Measurements from ENCODE around the gene SBSN. TPM values are rescaled to one million over a fixed set of nuclear protein-coding genes. Genes with fewer than 3 reads are reported as not detected.

Gene SBSN
- total and polyA plus RNA-seq, 2 experiments from 2014 or later: 0.19 TPM; not detected in 1

DNA sequence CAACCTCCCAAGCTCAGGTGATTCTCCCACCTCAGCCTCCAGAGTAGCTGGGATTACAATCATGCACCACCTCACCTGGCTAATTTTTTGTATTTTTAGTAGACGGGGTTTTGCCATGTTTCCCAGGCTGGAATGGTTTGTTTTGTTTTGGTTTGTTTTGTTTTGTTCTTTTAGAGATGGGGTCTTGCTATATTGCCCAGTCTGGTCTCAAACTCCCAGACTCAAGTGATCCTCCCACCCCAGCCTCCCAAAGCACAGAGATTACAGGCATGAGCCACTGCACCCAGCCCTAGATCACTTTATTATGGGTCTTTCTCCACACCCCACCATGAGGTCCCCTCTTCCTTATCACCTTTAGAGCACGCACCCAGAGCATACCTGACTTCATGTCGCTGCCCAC, 29.9 kb downstream of the SBSN start:
- Histone ChIP-seq H3K4me2 (no peak overlapping the region), H3K27ac (no peak overlapping the region), H3K4me1 (ENCODE audit: insufficient read depth) (peaks cover 6% of the 10 kb centered on the region), H2AFZ (no peak overlapping the region), H4K20me1 (ENCODE audit: insufficient read depth, poor library complexity, severe bottlenecking) (no peaks in the 10 kb centered on the region), H3K79me2 (no peaks in the 10 kb centered on the region), H3K27me3 (no peaks in the 10 kb centered on the region), H3K9me2 (replicated peaks; ENCODE audit: insufficient read depth) (no peaks in the 10 kb centered on the region), H3K9me3 (ENCODE audit: low read depth) (no peaks in the 10 kb centered on the region), H3K36me3 (replicated peaks; ENCODE audit: insufficient read depth, low read depth) (no peaks in the 10 kb centered on the region), H3K4me3 (no peak overlapping the region)
- no peak for TF ChIP-seq EZH2phosphoT487 (IDR thresholded peaks at IDR 0.05; ENCODE audit: low read depth, severe bottlenecking, unreplicated experiment)
- TF ChIP-seq EZH2 (IDR thresholded peaks at IDR 0.05; ENCODE audit: borderline replicate concordance): no peak
- TF ChIP-seq, protein P1, sequence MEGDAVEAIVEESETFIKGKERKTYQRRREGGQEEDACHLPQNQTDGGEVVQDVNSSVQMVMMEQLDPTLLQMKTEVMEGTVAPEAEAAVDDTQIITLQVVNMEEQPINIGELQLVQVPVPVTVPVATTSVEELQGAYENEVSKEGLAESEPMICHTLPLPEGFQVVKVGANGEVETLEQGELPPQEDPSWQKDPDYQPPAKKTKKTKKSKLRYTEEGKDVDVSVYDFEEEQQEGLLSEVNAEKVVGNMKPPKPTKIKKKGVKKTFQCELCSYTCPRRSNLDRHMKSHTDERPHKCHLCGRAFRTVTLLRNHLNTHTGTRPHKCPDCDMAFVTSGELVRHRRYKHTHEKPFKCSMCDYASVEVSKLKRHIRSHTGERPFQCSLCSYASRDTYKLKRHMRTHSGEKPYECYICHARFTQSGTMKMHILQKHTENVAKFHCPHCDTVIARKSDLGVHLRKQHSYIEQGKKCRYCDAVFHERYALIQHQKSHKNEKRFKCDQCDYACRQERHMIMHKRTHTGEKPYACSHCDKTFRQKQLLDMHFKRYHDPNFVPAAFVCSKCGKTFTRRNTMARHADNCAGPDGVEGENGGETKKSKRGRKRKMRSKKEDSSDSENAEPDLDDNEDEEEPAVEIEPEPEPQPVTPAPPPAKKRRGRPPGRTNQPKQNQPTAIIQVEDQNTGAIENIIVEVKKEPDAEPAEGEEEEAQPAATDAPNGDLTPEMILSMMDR (IDR thresholded peaks at IDR 0.05; ENCODE audit: poor library complexity): no peak
- DNase-seq (ENCODE audit: low spot score): no peak
- 86% methylated on average over 3 of the region's 3 CpGs for WGBS (ENCODE audit: low lambda C conversion rate, missing lambda C conversion rate)

DNA sequence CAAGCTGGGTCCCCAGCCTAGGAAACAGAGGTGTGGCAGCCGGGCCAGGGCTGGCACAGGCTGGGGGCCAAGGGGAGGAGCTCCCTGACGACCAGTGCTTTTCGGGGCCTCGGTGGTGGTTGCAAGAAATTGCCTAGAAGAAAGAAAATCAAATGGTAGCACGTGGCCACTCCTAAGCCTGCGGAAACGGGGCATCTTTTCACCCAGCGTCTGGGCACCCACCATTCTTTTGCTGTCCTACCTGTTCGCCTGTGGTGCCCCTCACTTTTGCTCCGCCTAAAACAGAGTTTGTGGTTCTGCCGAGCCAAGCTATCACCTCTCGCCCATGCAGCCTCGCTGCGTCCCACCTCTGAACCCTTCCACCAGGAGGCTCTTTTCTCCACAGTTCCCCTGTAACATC, 30.7 kb downstream of the SBSN start:
- Histone ChIP-seq H3K36me3 (replicated peaks; ENCODE audit: insufficient read depth, low read depth) (no peaks in the 10 kb centered on the region), H3K4me2 (no peak overlapping the region), H3K79me2 (no peaks in the 10 kb centered on the region), H4K20me1 (ENCODE audit: insufficient read depth, poor library complexity, severe bottlenecking) (no peaks in the 10 kb centered on the region), H3K4me1 (ENCODE audit: insufficient read depth) (peaks cover 6% of the 10 kb centered on the region), H3K9me2 (replicated peaks; ENCODE audit: insufficient read depth) (no peaks in the 10 kb centered on the region), H2AFZ (no peak overlapping the region), H3K9me3 (ENCODE audit: low read depth) (no peaks in the 10 kb centered on the region), H3K27ac (no peak overlapping the region), H3K27me3 (no peaks in the 10 kb centered on the region), H3K4me3 (no peak overlapping the region)
- 91% methylated on average over 14 of the region's 14 CpGs for WGBS (ENCODE audit: low lambda C conversion rate, missing lambda C conversion rate)
- TF ChIP-seq EZH2phosphoT487 (IDR thresholded peaks at IDR 0.05; ENCODE audit: low read depth, severe bottlenecking, unreplicated experiment) (no peak), EZH2 (IDR thresholded peaks at IDR 0.05; ENCODE audit: borderline replicate concordance) (no peak)
- TF ChIP-seq, protein P1 (IDR thresholded peaks at IDR 0.05; ENCODE audit: poor library complexity): no peak
- no peak for DNase-seq (ENCODE audit: low spot score)

DNA sequence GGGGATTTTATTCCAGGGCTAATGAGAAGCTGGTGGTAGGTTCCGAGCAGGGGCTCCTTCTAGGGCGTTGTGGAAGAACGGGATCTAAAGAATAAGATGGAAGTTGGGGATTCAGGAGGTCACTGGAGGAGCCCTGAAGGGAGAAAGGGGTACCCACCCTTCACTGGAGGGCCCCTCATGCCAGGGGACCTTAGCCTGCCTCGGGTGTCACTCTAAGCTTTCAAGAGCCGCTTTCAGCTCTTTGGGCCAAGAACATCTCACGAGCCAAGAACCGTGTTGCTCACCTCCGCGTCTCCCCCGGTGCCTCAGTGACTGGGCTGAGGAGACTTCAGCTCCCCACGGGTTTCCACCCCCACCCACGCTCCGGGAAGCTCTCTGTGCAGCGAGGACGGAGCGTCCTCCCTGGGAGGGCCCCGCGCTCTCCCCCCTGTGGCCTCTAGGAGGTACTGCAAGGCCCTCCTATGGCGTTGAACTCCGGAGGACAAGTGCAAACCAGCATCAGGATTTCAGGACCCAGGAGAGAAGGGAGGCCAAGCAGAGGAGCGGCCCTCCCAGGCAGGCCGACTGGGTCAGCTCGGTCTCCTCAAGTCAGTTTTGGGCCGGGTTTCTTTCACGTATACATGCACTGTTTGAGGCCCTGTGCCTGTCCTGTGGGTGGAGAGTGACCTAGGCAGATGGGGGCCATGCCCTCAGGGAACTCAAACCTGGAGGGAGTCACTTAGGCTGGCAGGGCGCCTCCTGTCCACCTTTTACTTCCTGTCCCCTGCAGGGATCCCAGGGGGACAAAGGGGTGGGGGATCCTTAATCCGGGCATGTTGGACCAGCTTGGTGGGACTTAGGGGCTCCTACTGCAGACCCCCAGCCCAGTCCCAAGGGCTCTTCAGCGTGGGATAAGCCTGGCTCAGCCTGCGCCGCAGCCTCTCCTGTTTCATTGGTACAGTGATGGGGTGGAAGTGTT, 32.7 kb downstream of the SBSN start:
- H3K27ac ChIP-seq: no peak overlapping the region
- WGBS (ENCODE audit: low lambda C conversion rate, missing lambda C conversion rate): 32% methylated on average over 28 of the region's 30 CpGs

More for the DNA sequence above, 32.7 kb downstream of the SBSN start:
- peak; percentile 87 for DNase-seq (ENCODE audit: low spot score)
- Histone ChIP-seq H3K79me2 (no peaks in the 10 kb centered on the region), H4K20me1 (ENCODE audit: insufficient read depth, poor library complexity, severe bottlenecking) (no peaks in the 10 kb centered on the region), H3K36me3 (replicated peaks; ENCODE audit: insufficient read depth, low read depth) (no peaks in the 10 kb centered on the region), H3K4me3 (no peak overlapping the region), H3K9me3 (ENCODE audit: low read depth) (no peaks in the 10 kb centered on the region), H3K27me3 (no peaks in the 10 kb centered on the region), H3K4me2 (peak overlapping the region; percentile 69), H3K4me1 (ENCODE audit: insufficient read depth) (no peaks in the 10 kb centered on the region), H3K9me2 (replicated peaks; ENCODE audit: insufficient read depth) (no peaks in the 10 kb centered on the region), H2AFZ (peak overlapping the region; percentile 24)
- TF ChIP-seq, protein P1 (IDR thresholded peaks at IDR 0.05; ENCODE audit: poor library complexity): peak; percentile 95
- no peak for TF ChIP-seq EZH2phosphoT487 (IDR thresholded peaks at IDR 0.05; ENCODE audit: low read depth, severe bottlenecking, unreplicated experiment)

Measured in hepatocyte (in vitro differentiated cells).